HUES6 (cell line): Measurements from ENCODE around the gene NUDCD3.

ENCODE experiments used
- H3K27ac ChIP-seq: 2 replicates; pipeline ENCODE4 v1.7.0; 2013; ENCODE audit warnings: low read depth, mild to moderate bottlenecking, low read length, inconsistent platforms
- H3K27me3 ChIP-seq: 2 replicates; pipeline ENCODE4 v1.6.1; 2013; ENCODE audit warnings: low read length; ENCODE audit not compliant: control insufficient read depth, insufficient read depth
- H3K36me3 ChIP-seq: 2 replicates; pipeline ENCODE4 v1.6.1; 2013; ENCODE audit warnings: low read length; ENCODE audit not compliant: control insufficient read depth, insufficient read depth
- H3K4me1 ChIP-seq: 2 replicates; pipeline ENCODE4 v1.6.1; 2013; ENCODE audit warnings: low read length; ENCODE audit not compliant: control insufficient read depth, insufficient read depth
- H3K4me3 ChIP-seq: 2 replicates; pipeline ENCODE4 v1.5.1; 2013; ENCODE audit warnings: low read depth, low read length
- H3K9ac ChIP-seq: one replicate; pipeline ENCODE4 v1.6.1; 2013; ENCODE audit warnings: mild to moderate bottlenecking, low read length
- H3K9me3 ChIP-seq: 2 replicates; pipeline ENCODE4 v1.6.1; 2013; ENCODE audit warnings: low read depth, low read length; ENCODE audit not compliant: control insufficient read depth, insufficient read depth

NUDCD3 gene

DNA sequence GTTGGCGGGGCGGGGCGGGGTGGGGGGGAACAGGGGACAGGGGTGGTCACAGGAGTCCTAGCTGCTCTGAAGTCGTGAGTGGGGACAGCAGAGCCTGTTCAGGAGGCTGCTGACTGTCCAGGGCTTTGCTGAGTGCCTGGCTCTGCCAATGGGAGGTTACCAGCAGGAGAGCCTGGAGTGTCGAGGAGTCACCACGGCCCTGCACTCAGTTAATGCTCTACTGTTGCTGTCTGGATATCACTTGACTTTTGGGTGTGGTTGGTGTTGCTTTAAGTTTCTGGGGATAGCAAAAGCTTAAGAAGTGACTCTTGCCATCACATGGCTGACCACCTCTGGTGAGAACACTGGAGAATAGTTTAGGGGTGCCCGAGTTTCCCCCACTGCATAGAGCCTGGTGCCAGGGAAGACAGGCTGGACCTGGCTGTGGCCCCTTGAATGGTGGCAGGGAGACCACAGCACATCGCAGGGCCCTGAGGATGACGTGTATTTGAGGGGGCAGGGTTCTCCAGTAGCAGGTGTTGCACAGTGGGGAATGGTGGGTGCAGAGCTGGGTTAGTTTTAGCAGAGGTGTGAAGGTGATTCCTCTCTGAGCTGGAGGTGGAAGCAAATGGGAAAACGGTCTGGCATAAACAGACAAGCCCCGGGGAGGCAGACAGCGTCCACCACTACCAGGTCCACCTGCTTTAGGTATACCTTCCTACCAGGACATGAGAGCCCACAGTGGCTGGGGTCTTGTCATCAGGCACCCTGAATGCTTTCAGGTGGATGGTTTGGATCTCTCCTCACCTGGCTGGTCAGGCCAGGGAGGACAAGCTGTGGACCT lies 110.9 kb downstream of the NUDCD3 start:
- Histone ChIP-seq H3K27me3 (peaks cover 12% of the 10 kb centered on the region; the same call in 1 of the 2 replicates), H3K9me3 (no peaks in the 10 kb centered on the region), H3K36me3 (peaks cover 16% of the 10 kb centered on the region), H3K4me3 (no peak overlapping the region), H3K9ac (no peak overlapping the region), H3K4me1 (no peaks in the 10 kb centered on the region), H3K27ac (no peak overlapping the region)

DNA sequence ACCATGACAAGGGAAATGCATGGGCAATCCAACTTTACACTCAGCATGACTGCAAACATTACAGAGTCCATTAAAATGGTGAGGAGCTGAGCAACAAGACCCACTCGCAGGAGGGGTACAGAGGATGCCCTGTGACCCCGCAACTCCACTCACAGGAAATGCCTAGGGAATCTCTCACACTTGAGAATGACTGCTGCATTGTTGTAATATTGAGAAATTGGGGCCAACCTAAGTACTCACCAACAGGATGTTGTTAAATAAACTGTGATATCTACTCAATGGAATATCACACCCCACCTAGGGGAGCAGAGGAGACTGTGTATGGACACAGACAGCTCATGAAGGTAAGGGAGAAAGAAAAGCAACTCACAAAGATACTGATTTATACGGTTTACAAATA lies 111.7 kb downstream of the NUDCD3 start:
- H3K4me1 ChIP-seq, result no peaks in the 10 kb centered on the region
- H3K4me3 ChIP-seq, result no peak overlapping the region
- H3K9ac ChIP-seq, result no peak overlapping the region
- H3K27ac ChIP-seq, result no peak overlapping the region
- H3K9me3 ChIP-seq, result no peaks in the 10 kb centered on the region
- peaks cover 8% of the 10 kb centered on the region; the same call in 1 of the 2 replicates for H3K36me3 ChIP-seq
- peaks cover 12% of the 10 kb centered on the region; the same call in 1 of the 2 replicates for H3K27me3 ChIP-seq

DNA sequence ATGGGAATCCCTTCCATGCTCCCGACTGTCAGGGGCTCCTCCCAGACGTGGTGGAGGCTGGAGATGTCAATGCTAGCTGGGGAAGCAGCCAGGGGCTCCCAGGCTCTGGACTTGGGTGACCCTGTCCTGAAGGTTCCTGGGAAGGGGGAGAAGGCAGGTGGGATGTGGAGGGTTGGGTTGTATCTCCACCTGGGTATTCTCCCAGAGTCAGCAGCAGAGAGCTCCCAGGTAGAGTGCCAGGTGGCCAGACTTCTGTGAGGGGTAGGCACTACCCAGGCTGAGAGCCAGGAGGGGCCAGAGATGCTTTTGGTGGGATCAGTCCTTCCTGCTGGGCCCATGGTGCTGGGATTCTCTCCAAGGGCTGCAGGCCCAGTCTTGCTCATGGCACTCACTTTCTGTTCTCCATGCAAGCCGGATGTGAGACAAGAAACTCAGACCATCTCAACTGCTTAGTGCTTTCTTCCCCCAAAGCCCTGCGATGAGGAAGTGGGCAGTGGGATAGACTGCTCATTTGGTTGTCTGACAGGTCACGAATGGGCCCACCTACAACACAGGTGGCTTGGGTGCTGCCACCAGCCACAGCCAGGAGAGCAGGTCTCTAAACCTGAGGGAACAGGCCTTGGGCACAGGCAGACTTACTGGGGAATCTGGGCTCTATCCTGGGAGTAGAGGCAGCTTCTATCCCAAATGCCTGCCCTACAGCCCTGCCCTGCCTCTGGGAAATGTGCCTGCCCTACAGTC lies 112.6 kb downstream of the NUDCD3 start:
- Histone ChIP-seq H3K4me1 (no peaks in the 10 kb centered on the region), H3K9ac (no peak overlapping the region)

DNA sequence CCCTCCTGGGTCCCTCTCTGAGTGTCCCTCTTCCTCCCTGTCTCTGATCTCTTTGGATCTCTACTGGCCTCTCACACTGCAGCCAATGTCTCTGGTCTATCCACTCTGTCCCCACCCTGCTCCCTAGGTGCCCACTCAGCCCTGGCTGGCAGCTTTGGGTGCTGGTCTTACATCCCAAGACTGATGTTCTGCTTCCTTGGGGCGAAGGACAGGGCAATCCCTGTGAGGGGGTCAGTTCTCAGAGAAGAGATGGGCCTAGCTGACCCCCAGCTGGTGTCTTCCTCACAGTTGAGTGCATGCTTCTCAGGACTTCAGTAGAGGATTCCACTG lies 113.4 kb downstream of the NUDCD3 start:
- Histone ChIP-seq H3K9ac (no peak overlapping the region), H3K4me3 (no peak overlapping the region), H3K36me3 (no peaks in the 10 kb centered on the region), H3K4me1 (no peaks in the 10 kb centered on the region), H3K27me3 (peaks cover 12% of the 10 kb centered on the region; the same call in 1 of the 2 replicates), H3K27ac (no peak overlapping the region), H3K9me3 (no peaks in the 10 kb centered on the region)

More for the DNA sequence above, 112.6 kb downstream of the NUDCD3 start:
- no peak overlapping the region for H3K27ac ChIP-seq
- peaks cover 4% of the 10 kb centered on the region; the same call in 1 of the 2 replicates for H3K36me3 ChIP-seq
- H3K27me3 ChIP-seq, result peaks cover 12% of the 10 kb centered on the region; the same call in 1 of the 2 replicates
- no peak overlapping the region for H3K4me3 ChIP-seq
- no peaks in the 10 kb centered on the region for H3K9me3 ChIP-seq

DNA sequence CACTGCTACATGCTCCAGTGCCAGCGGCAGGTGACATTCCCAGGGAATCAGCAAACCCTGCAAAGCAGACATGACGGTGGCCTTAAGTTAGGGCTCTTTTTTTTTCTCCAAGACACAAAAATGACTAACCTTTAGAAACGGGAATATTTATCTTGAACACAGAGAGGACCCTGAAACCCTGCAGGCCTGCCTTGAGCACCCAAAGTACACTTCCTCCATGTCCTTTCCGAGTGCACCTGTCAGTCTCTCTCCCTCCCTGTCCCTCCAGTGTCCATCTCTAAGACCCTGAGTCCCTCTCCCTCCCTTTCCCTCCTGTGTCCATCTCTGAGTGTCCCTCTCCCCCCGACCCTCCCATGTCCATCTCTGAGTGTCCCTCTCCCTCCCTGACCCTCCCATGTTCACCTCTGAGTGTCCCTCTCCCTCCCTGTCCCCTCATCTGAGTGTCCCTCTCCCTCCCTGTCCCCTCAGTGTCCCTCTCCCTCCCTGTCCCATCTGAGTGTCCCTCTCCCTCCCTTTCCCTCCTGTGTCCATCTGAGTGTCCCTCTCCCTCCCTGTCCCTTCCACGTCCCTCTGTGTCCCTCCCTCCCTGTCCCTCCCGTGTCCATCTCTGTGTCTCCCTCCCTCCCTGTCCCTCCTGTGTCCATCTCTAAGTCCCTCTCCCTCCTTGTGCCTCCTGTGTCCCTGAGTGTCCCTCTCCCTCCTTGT lies 113.9 kb downstream of the NUDCD3 start:
- H3K4me1 ChIP-seq, result no peaks in the 10 kb centered on the region
- H3K4me3 ChIP-seq, result no peak overlapping the region
- H3K36me3 ChIP-seq, result no peaks in the 10 kb centered on the region
- no peaks in the 10 kb centered on the region for H3K9me3 ChIP-seq
- H3K9ac ChIP-seq, result no peak overlapping the region
- H3K27ac ChIP-seq, result no peak overlapping the region
- H3K27me3 ChIP-seq, result peaks cover 12% of the 10 kb centered on the region; the same call in 1 of the 2 replicates

DNA sequence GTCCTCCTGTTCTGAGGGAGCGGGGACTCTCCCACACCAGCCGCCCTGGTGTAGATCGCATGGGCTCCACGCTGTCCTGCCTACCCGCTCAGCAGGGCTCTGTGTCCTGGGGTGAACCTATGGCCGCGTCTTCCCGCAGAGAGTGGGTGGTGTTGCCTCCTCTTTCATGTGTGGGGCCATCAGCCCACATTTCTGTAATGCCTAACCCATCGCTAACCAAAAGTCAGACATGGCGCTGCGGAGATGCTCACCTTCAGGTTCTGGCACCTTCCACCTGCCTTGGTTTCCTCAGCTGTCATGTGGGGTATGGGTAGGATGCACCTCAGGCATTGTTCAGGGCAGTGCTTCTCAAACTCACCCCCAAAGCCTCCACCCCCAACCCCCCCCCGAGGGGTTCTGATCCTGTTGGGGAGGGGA lies 114.5 kb downstream of the NUDCD3 start:
- no peaks in the 10 kb centered on the region for H3K4me1 ChIP-seq
- H3K9ac ChIP-seq, result no peak overlapping the region

DNA sequence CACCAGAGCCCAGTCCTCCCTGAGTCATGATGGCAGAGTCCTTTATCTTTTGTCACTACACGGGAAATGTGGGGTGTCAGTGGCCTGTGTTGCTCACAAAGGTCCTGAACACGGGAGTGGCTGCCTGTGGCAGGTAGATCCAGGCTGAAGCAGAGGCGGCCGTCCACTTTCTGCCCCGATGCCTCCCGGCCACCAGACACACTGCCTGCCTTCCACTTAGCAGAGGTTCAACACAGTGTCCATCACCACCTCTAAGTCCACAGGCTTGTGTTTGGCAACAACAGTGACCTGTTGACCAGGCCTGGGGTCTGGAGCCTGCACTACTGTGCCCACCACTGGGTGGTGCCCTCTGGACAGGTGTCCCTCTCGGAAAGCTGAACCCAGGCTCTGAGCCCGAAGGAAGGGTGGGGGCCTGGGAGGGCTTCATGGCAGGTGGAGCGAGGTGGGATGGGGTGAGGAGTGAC lies 115.2 kb downstream of the NUDCD3 start:
- no peaks in the 10 kb centered on the region for H3K9me3 ChIP-seq
- no peak overlapping the region for H3K9ac ChIP-seq
- no peaks in the 10 kb centered on the region for H3K4me1 ChIP-seq
- H3K4me3 ChIP-seq, result no peak overlapping the region
- peaks cover 12% of the 10 kb centered on the region; the same call in 1 of the 2 replicates for H3K27me3 ChIP-seq
- H3K27ac ChIP-seq, result no peak overlapping the region
- no peaks in the 10 kb centered on the region for H3K36me3 ChIP-seq

More for the DNA sequence above, 114.5 kb downstream of the NUDCD3 start:
- Histone ChIP-seq H3K27me3 (peaks cover 12% of the 10 kb centered on the region; the same call in 1 of the 2 replicates), H3K36me3 (no peaks in the 10 kb centered on the region), H3K4me3 (no peak overlapping the region), H3K27ac (no peak overlapping the region), H3K9me3 (no peaks in the 10 kb centered on the region)

DNA sequence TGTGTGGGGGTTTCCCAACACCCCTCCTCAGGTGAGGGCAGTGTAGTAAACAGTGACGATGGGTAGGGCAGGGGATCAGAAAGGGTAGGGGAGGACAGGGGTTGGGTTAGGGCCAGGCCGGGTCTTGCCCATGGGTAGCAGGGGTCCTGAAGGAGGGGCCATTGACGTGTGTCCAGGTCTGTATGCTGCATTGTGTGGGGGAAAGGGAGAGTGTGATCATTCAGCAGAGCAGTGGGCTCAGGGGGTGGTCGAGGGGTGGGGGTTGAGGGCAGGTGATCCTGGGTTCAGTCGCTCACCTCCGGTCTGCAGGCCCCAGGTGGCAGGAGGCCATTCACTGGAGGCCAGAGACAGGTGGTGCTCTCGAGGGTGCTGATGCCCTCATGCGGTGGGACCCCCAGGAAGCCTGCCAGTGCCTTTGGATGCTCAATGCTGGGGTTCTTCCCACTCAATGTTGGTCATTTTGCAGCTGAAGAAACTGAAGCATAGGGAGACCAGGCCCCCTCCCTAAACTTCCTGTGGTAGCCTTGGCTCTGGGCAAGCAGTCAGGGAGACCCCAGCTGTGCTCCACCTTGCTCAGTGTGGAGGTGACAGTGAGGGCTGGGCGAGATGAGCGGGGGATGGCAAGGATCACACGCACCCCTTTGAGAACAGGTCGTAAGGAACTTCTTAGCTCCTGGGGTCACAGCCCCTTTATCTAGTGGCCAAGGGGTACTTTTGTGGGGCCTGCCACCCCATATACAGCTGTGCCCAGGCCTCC lies 116.3 kb downstream of the NUDCD3 start:
- peaks cover 12% of the 10 kb centered on the region; the same call in 1 of the 2 replicates for H3K27me3 ChIP-seq
- no peak overlapping the region for H3K27ac ChIP-seq
- no peak overlapping the region for H3K4me3 ChIP-seq
- H3K36me3 ChIP-seq, result no peaks in the 10 kb centered on the region
- H3K9ac ChIP-seq, result no peak overlapping the region
- H3K4me1 ChIP-seq, result no peaks in the 10 kb centered on the region
- no peaks in the 10 kb centered on the region for H3K9me3 ChIP-seq

DNA sequence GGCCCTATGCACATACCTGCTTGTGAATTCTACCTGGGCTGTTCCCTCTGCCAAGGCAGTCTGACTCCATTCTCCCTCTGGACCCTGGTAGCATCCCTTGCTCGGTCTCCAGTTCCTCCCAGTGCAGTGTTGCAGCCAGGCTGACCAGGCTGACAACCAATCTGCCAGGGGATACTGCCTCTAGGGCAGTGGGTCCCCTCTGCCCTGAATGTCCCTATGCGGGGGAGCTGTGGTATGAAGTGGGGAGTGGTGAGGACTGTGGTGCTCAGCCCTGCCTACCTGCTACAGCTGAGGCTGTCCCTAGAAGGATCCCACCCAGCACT lies 117.1 kb downstream of the NUDCD3 start:
- Histone ChIP-seq H3K4me3 (no peak overlapping the region), H3K27ac (no peak overlapping the region), H3K27me3 (peaks cover 12% of the 10 kb centered on the region; the same call in 1 of the 2 replicates), H3K9me3 (no peaks in the 10 kb centered on the region), H3K36me3 (no peaks in the 10 kb centered on the region), H3K4me1 (no peaks in the 10 kb centered on the region), H3K9ac (no peak overlapping the region)

DNA sequence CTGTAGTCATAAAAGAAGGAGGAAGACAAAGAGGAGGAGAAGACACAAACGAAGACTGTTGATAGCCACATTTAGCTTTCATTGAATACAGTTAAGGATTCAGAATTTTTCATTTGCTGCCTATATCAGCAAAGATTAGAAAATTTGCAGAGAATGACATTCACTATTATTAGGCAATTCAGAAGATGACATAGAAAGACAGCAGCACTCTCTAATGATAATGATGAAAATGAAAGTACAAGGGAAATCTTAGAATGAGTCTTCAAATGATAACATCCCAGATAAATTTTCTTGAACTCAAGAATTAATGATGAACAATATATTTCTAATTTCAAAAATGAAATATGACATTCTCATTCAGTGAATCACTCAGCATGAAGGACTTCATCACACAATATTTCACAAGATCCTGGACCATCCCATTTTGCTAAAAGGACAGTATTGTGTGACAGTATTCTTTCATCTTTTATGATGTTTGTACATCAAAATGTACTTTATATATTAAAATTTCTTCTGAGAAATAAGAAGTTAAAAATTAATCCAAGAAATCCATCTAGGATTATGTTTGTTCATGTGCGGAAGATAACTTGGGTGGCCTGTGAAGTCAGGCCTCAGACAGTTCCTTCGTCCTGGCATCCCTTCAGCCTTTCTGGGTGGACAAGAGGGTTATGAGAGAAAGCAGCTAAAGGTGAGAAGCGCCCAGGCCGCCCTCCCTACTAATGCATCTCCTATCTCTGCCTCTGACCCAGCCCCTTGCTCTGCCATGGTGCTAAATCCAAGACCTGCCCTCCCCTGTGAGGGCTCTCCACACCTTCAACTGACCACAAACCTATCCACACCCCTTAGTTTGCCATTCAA lies 117.7 kb downstream of the NUDCD3 start:
- peaks cover 12% of the 10 kb centered on the region; the same call in 1 of the 2 replicates for H3K27me3 ChIP-seq
- no peaks in the 10 kb centered on the region for H3K9me3 ChIP-seq
- no peak overlapping the region for H3K4me3 ChIP-seq
- H3K36me3 ChIP-seq, result no peaks in the 10 kb centered on the region
- no peak overlapping the region for H3K9ac ChIP-seq
- H3K27ac ChIP-seq, result no peak overlapping the region
- H3K4me1 ChIP-seq, result no peaks in the 10 kb centered on the region
